ENCODE measurements around the gene CHMP1A.

Gene CHMP1A

DNA sequence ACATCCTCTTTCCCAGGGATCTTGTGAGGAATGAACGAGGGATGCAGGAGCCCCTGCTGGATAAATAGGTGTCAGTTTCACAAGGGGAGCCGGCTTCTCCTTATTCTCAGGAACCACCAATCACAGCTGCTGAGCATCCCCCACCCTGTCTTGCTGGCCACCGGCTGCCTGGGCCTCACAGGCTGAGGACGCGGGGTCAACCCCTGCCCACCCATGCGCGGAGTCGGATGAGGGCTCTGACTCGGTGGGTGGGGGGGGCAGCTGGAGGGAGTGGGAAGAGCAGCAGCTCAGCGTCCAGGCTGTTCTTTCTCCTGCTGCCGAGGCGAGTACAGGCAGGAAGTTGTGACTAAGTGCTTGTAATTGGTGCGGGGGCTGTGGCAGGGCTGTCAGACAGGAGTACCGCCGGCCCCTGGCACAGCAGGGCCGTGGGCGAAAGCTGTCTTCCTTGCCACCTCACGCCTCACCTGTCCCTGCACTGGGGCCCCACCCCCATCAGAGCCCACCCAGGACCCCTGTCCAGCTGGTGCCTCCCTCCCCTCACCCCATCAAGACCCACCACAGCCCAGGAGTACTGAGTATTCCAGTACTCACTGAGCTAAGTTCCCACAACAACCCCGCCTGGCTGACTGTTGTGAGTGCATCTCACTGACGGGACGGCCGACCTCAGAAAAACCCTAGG, 55.1 kb downstream of the CHMP1A start:
- peak; percentile 16 to 40 for DNase-seq

DNA sequence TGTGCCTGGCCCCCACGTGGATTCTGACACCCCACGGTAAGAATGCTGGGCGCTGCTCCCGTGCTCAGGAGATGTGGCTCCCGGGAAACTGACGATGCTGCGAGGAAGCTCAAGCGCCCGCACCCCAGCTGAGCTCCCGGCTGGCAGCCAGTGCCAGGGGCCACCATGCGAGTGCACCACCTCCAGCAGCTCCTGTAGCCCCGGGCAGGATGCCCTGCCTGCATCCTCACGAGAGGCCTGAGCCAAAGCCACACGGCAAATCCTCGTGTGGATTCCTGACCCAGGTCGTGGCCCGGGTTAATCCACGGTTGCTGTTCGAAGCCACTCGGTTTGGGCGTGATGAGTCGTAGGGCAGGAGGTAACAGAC, 55.6 kb downstream of the CHMP1A start:
- DNase-seq = no peak

DNA sequence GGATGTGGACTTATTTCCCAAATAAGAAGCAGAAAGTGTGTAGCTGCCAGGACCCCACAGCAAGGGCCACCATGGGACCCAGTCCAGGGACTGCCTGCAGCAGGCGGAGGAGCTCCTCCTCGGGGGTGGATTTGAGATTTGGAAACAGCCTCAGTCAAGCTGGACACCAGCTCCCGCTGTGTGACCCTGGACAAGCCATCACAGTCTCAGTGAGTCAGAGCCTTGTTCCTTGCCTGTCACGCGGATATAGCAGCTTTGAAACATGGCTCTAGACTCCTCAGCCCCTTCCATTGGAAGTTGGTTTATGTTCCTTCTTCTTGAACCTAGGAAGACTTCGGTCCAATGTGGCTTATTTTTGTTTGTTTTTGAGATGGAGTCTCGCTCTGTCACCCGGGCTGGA, 56.6 kb downstream of the CHMP1A start:
- no peak for DNase-seq

DNA sequence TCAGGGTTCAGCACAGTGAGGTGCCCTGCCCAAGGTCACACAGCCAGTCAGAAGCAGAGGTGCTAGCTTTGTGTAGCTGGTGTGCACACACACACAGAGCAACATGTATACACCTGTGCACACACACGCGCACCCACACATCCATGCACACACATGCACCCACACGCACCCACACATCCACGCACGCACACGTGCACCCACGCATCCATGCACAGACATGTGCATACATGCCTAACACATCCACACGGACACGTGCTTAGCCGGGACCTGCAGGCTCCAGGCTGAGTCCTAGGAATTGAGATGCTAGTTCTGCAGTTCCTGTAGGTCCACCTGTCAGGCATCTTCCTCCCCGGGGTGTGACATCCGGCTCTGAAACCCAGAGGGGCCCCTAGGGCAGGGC, 57.1 kb downstream of the CHMP1A start:
- DNase-seq = no peak

DNA sequence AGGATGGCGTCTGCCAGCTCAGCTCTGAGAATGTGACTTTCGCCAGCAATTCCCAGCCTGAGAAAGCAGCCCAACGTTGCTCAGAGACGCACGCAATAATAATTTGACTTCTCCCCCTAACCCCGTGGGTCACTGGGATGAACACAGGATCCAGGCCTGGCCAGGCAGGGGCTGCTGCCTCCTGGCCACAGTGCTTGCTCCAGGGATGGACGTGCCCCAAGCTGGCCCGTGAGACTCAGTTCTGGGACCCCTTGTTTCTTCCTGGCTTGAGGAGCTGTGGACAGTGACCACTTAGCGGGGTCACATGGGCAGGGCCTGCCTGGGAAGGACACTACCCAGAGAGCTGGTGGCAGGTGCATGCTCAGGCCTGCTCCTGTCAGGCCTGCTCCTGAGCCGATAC, 57.6 kb downstream of the CHMP1A start:
- DNase-seq = no peak

DNA sequence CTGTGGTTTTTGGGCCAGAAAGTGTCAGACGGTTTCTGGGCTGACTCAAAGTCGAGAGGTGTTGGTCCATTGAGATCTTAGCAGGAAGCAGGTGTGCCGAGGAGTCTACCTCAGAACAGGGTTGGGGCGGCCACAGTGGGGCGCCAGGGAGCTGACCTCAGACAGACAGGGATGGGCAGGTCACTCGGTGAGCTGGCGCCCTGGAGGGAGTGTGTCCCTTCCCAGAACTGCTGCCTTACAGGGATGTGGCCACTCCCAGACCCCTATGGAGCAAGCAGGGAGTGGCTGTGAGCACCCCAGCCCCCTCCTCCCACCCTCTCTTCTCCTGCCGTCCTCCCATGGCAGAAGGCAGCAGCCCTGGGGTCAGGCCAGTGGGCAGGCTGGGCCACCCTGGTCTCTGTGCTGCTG, 58.1 kb downstream of the CHMP1A start:
- DNase-seq = peak in 1 of 2 donors; percentile 27

DNA sequence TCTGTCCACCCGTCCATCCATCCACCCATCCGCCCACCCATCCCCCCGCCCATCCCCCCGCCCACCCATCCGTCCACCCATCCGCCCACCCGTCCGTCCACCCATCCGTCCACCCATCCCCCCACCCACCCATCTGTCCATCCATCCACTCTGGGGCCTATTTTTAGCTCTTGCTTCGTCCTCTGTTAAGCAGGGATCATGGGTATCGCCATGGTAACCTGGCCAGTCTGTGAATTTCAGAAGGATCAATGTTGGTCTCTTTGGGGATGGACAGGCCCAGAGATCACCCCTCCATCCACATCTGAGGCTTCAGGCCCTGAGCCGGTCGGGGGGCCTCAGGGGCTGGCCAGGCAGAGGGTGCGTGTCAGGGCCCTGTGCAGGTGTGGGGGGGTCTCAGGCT, 59.3 kb downstream of the CHMP1A start:
- no peak for DNase-seq

DNA sequence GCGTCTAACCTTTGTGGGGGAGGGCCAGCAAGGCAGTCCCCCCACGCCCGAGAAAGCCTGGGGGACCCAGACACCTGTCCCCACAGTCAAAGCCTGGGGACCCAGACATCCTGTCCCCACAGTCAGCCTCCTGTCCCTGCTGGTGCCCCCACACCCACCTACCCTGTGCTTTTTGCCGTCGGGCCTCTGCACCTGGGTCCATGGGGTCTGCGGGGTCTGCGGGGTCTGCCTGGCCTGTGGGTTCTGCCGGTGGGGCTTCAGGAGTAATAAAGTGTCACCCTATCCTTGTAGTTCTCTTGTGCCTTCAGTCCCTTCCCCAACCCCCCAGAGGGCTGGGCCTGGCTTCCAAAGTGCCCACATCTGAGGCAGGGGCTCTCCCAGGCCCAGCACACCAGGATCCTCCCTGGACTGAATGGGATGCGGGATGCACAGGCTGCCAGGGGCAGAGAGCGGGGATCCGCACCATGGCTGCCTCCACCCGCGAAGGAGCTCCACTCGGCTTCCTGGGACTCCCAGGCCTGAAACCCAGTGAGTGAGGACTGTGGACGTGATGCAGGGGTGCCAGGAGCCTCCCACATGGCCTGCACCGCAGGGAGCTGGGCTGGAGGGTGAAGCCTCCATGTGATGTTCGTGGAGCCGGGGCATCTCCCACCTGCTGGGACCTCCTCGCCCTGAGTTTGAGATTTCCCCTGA, 60.4 kb downstream of the CHMP1A start:
- DNase-seq = no peak

DNA sequence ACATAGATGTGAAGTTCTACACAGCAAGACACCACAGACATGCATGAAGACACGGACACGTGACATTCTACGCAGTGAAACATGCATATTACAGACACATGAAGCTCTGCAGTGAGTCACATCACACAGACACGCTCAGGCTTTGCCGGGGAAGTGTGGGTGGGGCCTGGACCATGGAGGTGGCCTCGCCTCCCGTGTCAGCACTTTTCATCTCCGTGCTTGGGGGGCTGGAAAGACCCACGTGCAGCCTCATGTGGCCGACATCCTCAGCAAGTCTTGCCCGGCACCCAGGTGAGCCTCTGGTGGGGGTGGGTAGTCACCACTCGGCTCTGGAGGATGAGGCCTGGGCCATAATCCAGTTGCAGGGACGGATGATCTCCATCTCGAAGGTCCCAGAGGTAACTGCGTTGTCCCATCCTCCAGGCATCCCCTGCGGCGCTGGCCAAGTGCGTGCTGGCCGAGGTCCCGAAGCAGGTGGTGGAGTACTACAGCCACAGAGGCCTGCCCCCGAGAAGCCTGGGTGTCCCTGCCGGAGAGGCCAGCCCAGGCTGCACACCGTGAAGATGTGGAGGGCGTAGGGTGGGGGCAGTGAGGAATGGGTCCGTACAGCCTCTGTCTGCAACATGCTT, 61.3 kb downstream of the CHMP1A start:
- DNase-seq = no peak

DNA sequence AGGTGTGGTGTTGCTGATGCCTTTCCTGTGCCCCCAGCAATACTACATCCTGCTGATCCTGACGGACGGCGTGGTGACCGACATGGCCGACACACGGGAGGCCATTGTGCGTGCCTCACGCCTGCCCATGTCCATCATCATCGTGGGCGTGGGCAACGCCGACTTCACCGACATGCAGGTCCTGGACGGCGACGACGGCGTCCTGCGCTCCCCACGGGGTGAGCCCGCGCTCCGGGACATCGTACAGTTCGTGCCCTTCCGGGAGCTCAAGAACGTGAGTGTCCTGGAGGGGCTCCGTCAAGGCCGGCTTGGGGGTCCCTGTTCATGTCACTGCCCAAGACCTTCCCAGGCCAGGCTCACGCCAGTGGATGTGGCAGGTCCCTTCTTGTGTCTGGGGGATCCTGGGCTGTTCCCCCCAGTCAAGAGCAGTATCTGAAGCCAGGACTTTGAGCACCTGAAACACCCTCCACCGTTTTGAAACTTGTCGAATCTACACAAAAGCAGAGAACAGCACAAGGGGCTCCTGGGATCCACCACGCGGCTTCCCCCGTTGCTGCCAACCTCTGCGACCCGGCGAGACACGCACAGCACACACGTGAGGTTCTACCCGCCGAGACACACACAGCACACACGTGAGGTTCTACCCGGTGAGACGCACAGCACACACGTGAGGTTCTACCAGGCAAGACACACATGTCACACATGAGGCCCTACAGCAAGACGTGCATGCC, 62.0 kb downstream of the CHMP1A start:
- no peak for DNase-seq

Measured in CD4-positive, alpha-beta T cell treated with Interferon alpha-2 for 1 hour (primary cell).